HG03354 (cell line): Measurements from ENCODE around the gene ZNF564.
"Not testable (repeated sequence)": the region's sequence is repeated elsewhere in the genome, so short reads cannot be mapped to it uniquely, and the experiment has no call there.

ENCODE experiments used
- ATAC-seq: cut with Tn5 transposase; IDR thresholded peaks from one replicate; pipeline ENCODE4 v1.9.1; 2021; ENCODE audit warnings: mild to moderate bottlenecking; ENCODE audit not compliant: unreplicated experiment, poor library complexity, severe bottlenecking

The ZNF564 gene

GRCh38 chr19:12551060-12551832, at the start of gene ZNF564:
TSS of gene ZNF564 (minus strand) at chr19:12551482. CDS start at chr19:12551332, 150 bp downstream.
- peak; percentile 97 for ATAC-seq

GRCh38 chr19:12597594-12597993, 46.3 kb upstream of the ZNF564 start:
- no peak for ATAC-seq

GRCh38 chr19:12596927-12597548, 45.8 kb upstream of the ZNF564 start:
- no peak for ATAC-seq

GRCh38 chr19:12596485-12596884, 45.2 kb upstream of the ZNF564 start:
- no peak for ATAC-seq

GRCh38 chr19:12581100-12581499, 29.8 kb upstream of the ZNF564 start:
- no peak for ATAC-seq

GRCh38 chr19:12580180-12580694, 29.0 kb upstream of the ZNF564 start:
- ATAC-seq, result no peak

- ATAC-seq, result no peak
These were observed 27.4 kb upstream of the ZNF564 start for GRCh38 chr19:12578641-12579040.

GRCh38 chr19:12574036-12574435, 22.8 kb upstream of the ZNF564 start:
- ATAC-seq, result no peak

GRCh38 chr19:12567951-12568350, 16.7 kb upstream of the ZNF564 start:
- no peak for ATAC-seq

GRCh38 chr19:12566380-12566779, 15.1 kb upstream of the ZNF564 start:
- ATAC-seq, result not testable (repeated sequence)

- no peak for ATAC-seq
These were observed 12.9 kb upstream of the ZNF564 start for GRCh38 chr19:12564016-12564664.

GRCh38 chr19:12555456-12555930, 4.2 kb upstream of the ZNF564 start:
- no peak for ATAC-seq

- no peak for ATAC-seq
These were observed 4.4 kb downstream of the ZNF564 start for GRCh38 chr19:12546903-12547302.

- no peak for ATAC-seq
These were observed 5.2 kb downstream of the ZNF564 start for GRCh38 chr19:12546068-12546467.

- no peak for ATAC-seq
These were observed 6.0 kb downstream of the ZNF564 start for GRCh38 chr19:12545267-12545666.

- no peak for ATAC-seq
These were observed 6.8 kb downstream of the ZNF564 start for GRCh38 chr19:12544401-12544876.

GRCh38 chr19:12543855-12544254, 7.4 kb downstream of the ZNF564 start:
- ATAC-seq, result no peak

GRCh38 chr19:12527034-12527836, 24.0 kb downstream of the ZNF564 start:
- no peak for ATAC-seq

GRCh38 chr19:12526542-12526941, 24.7 kb downstream of the ZNF564 start:
- no peak for ATAC-seq

- ATAC-seq, result no peak
These were observed 29.3 kb downstream of the ZNF564 start for GRCh38 chr19:12521996-12522395.
